K562 (cell line): Measurements from ENCODE around the gene NTN3. TPM values are rescaled to one million over a fixed set of nuclear protein-coding genes. Genes with fewer than 3 reads are reported as not detected.

Source experiments
- ATF1 ChIP-seq, 2 experiments: fragments of 450-650 bp in 1 of 2; IDR thresholded peaks; 2 replicates each; pipeline ENCODE4 v1.6.1; 2016; ENCODE audit warnings: missing compliant biosample characterization in 1 of 2, missing genetic modification characterization in 1 of 2
- E4F1 ChIP-seq: fragments of 250-450 bp; sonication (Bioruptor Pico); IDR thresholded peaks from 2 replicates; pipeline ENCODE4 v1.5.0; 2021; ENCODE audit warnings: mild to moderate bottlenecking, borderline replicate concordance
- HSF4 ChIP-seq: fragments of 250-450 bp; sonication (Bioruptor Pico); IDR thresholded peaks from 2 replicates; pipeline ENCODE4 v2.1.2; 2022; ENCODE audit warnings: mild to moderate bottlenecking, moderate library complexity, borderline replicate concordance
- KHSRP ChIP-seq: fragments of 450-650 bp; IDR thresholded peaks from 2 replicates; pipeline ENCODE4 v1.6.1; 2017
- MTA2 ChIP-seq: fragments of 450-650 bp; IDR thresholded peaks from 2 replicates; pipeline ENCODE4 v1.6.1; 2016; ENCODE audit warnings: low read depth
- NFATC3 ChIP-seq: fragments of 450-650 bp; IDR thresholded peaks from 2 replicates; pipeline ENCODE4 v1.6.1; 2017; ENCODE audit warnings: mild to moderate bottlenecking
- NFIC ChIP-seq: fragments of 450-650 bp; IDR thresholded peaks from 2 replicates; pipeline ENCODE4 v1.6.1; 2017; ENCODE audit warnings: mild to moderate bottlenecking, inconsistent platforms
- NFYB ChIP-seq: IDR thresholded peaks from 2 replicates; pipeline ENCODE4 v1.6.1; 2011; ENCODE audit warnings: mild to moderate bottlenecking, moderate library complexity; ENCODE audit not compliant: insufficient read length; ENCODE audit errors: extremely low read depth
- PHB ChIP-seq: fragments of 250-450 bp; sonication (Bioruptor Pico); IDR thresholded peaks from 2 replicates; pipeline ENCODE4 v1.5.0; 2021
- PHF8 ChIP-seq: fragments of 200-600 bp; sonication (generic); IDR thresholded peaks from 2 replicates; pipeline ENCODE4 v1.6.1; 2012; ENCODE audit warnings: mixed run types, mild to moderate bottlenecking, inconsistent platforms, low read length, moderate library complexity, borderline replicate concordance
- PRDM10 ChIP-seq: fragments of 450-650 bp; IDR thresholded peaks from 2 replicates; pipeline ENCODE4 v1.6.1; 2018; ENCODE audit not compliant: partially characterized antibody
- RFX1 ChIP-seq: fragments of 450-650 bp; IDR thresholded peaks from 2 replicates; pipeline ENCODE4 v1.6.1; 2016; ENCODE audit warnings: mild to moderate bottlenecking, moderate library complexity
- SAFB2 ChIP-seq: fragments of 200-400 bp; formaldehyde crosslinking; IDR thresholded peaks from 2 replicates; pipeline ENCODE4 v1.6.1; 2018; ENCODE audit warnings: borderline replicate concordance, low read length, low read depth, moderate library complexity; ENCODE audit not compliant: severe bottlenecking
- SNAPC5 ChIP-seq: fragments of 250-450 bp; sonication (Bioruptor Pico); IDR thresholded peaks from 2 replicates; pipeline ENCODE4 v1.8.0; 2021; ENCODE audit warnings: moderate library complexity, mild to moderate bottlenecking, inconsistent platforms
- SREBF1 ChIP-seq: fragments of 150-350 bp; IDR thresholded peaks from 2 replicates; pipeline ENCODE4 v1.6.1; 2014; ENCODE audit warnings: antibody characterized with exemption, low read depth, low read length, borderline replicate concordance
- STAG1 ChIP-seq: sonication (generic); formaldehyde crosslinking; IDR thresholded peaks from 2 replicates; pipeline ENCODE4 v1.5.0; 2020; ENCODE audit warnings: missing genetic modification reagents, borderline replicate concordance
- TARDBP ChIP-seq: fragments of 450-650 bp; IDR thresholded peaks from 2 replicates; pipeline ENCODE4 v1.6.1; 2016
- YY1 ChIP-seq, 3 experiments: IDR thresholded peaks; 2 replicates each; pipeline ENCODE4 v1.6.1; 2011; ENCODE audit warnings: low read length in 2 of 3, mild to moderate bottlenecking in 2 of 3, moderate library complexity in 2 of 3, borderline replicate concordance in 1 of 3, control low read depth in 1 of 3, low read depth in 1 of 3; ENCODE audit not compliant: insufficient read depth in 3 of 3, insufficient replicate concordance in 2 of 3, control insufficient read depth in 1 of 3, insufficient read length in 1 of 3; ENCODE audit errors: extremely low read depth in 1 of 3
- ZFX ChIP-seq: sonication (generic); formaldehyde crosslinking; IDR thresholded peaks from 2 replicates; pipeline ENCODE4 v1.8.0; 2022; ENCODE audit warnings: mild to moderate bottlenecking, missing genetic modification reagents, moderate library complexity
- ZNF280B ChIP-seq: fragments of 250-450 bp; sonication (Bioruptor Pico); IDR thresholded peaks from 2 replicates; pipeline ENCODE4 v1.5.1; 2021; ENCODE audit warnings: mild to moderate bottlenecking
- polyA plus RNA-seq, 8 experiments: library from polyadenylated mRNA; depleted of rRNA in 4 of 8; stranded (reverse) in 5 of 8; unstranded in 3 of 8; fragments of >200 nt; fragmentation: Nextera tagmentation in 2 of 8; fragmentation: Illumina TruSeq in 1 of 8; extraction: Ambion mirVana in 2 of 8; extraction: Trizol in 1 of 8; gene quantifications; 2 replicates each; pipeline versions ENCODE4 v1.2.1 to v1.2.3, GENCODE V29; 2011 to 2014; ENCODE audit warnings: inconsistent platforms in 1 of 8, missing spikeins in 1 of 8
- total RNA-seq, 7 experiments: library from RNA; depleted of rRNA in 6 of 7; stranded (reverse); fragments of >200 nt in 6 of 7; fragmentation: Illumina TruSeq in 2 of 7; extraction: Trizol in 2 of 7; gene quantifications; 2 replicates each; pipeline versions ENCODE4 v1.2.1 to v1.2.3, GENCODE V29; 2011 to 2021; ENCODE audit warnings: low replicate concordance in 1 of 7

Gene NTN3
- total and polyA plus RNA-seq, 9 of the 15 experiments (the other 6 are each of a cell fraction or from before 2014, with no cell fraction given): not detected

GRCh38 chr16:2511128-2511800 lies 40.2 kb downstream of the NTN3 start (continued):
- TF ChIP-seq PRDM10: peak; percentile 69
- TF ChIP-seq NFYB: no peak
- no peak for TF ChIP-seq HSF4 (CRISPR knock-in tag)
- TF ChIP-seq SREBF1: no peak
- 0 out of 2 replicates have a peak, but pooled peaks have one; percentile 43 for TF ChIP-seq ZFX (CRISPR knock-in tag)
- no peak for TF ChIP-seq RFX1
- no peak for TF ChIP-seq SNAPC5 (CRISPR knock-in tag)
- peak; percentile 59 for TF ChIP-seq ATF1 (CRISPR knock-in tag; IDR thresholded peaks at IDR 0.05)
- TF ChIP-seq ATF1 (tag; IDR thresholded peaks at IDR 0.05): peak; percentile 96
- no peak for TF ChIP-seq MTA2
- TF ChIP-seq ZNF280B: no peak
- no peak for TF ChIP-seq KHSRP
- TF ChIP-seq PHB (CRISPR knock-in tag): no peak
- no peak for TF ChIP-seq TARDBP
- TF ChIP-seq STAG1 (CRISPR knock-in tag): no peak
- TF ChIP-seq YY1 (IDR thresholded peaks at IDR 0.05; ENCODE audit: borderline replicate concordance in 1 of 3, control insufficient read depth in 1 of 3, extremely low read depth in 1 of 3, insufficient read depth in 3 of 3, insufficient read length in 1 of 3, insufficient replicate concordance in 2 of 3, low read depth in 1 of 3, low read length in 2 of 3): peak in 1 of 3 experiments; percentile 7
- TF ChIP-seq E4F1 (CRISPR knock-in tag): no peak
- TF ChIP-seq NFATC3: no peak
- no peak for TF ChIP-seq SAFB2
- no peak; the same call in 1 of the 2 replicates for TF ChIP-seq PHF8
- 0 out of 2 replicates have a peak, but pooled peaks have one; percentile 18 for TF ChIP-seq NFIC
